Body of pancreas (tissue), 4 donors: Measurements from ENCODE around the gene FUT7. TPM values are rescaled to one million over a fixed set of nuclear protein-coding genes. Genes with fewer than 3 reads are reported as not detected.
A peak's percentile ranks its signal among the peaks of the same experiment; 100 is the strongest.

Experiments used
- ATAC-seq: fragments of 150-250 bp; one replicate; pipeline ENCODE4 v1.9.1; 2016
- DNase-seq, 4 donors: peaks; one replicate each; pipeline ENCODE4 v3.0.0-alpha.2; 2019
- H3K27ac ChIP-seq, 4 donors: fragments of 200-600 bp; sonication (generic); 1 replicate in 3 of 4; 2 replicates in 1 of 4; pipeline versions ENCODE4 v1.5.1 to v1.6.1; 2016 to 2019; ENCODE audit warnings: mild to moderate bottlenecking in 1 of 4, mixed read lengths in 1 of 4, moderate library complexity in 1 of 4
- H3K27me3 ChIP-seq, 2 donors: fragments of 200-600 bp; sonication (generic); one replicate each; pipeline ENCODE4 v1.6.0; 2016; ENCODE audit warnings: mild to moderate bottlenecking in 1 of 2
- H3K36me3 ChIP-seq, 2 donors: fragments of 200-600 bp; sonication (generic); replicated peaks in 1 of 2; 2 replicates each; pipeline ENCODE4 v1.5.1; 2016; ENCODE audit warnings: low read depth in 2 of 2; ENCODE audit not compliant: insufficient read depth in 1 of 2
- H3K4me1 ChIP-seq: fragments of 200-600 bp; sonication (generic); one replicate; pipeline ENCODE4 v1.6.0; 2016
- H3K4me3 ChIP-seq, 2 donors: fragments of 200-600 bp; sonication (generic); 1 replicate in 1 of 2; 2 replicates in 1 of 2; pipeline ENCODE4 v1.5.1; 2016 to 2019
- H3K9me3 ChIP-seq, 3 donors: fragments of 200-600 bp; sonication (generic); 1 replicate in 2 of 3; 2 replicates in 1 of 3; pipeline ENCODE4 v1.5.1; 2016
- POLR2A ChIP-seq, 3 donors: fragments of 450-650 bp; IDR thresholded peaks; one replicate each; pipeline ENCODE4 v1.6.1; 2016; ENCODE audit warnings: antibody characterized with exemption in 3 of 3, mild to moderate bottlenecking in 2 of 3
- WGBS, 2 donors: methylation state at CpG; one replicate each; pipeline ENCODE4 v1.1.5; 2017; 5-methylcytosine and 5-hydroxymethylcytosine counted together
- intact Hi-C: fragments of 100-400 bp; cut with DNase I; formaldehyde crosslinking; loops from one replicate; pipeline ENCODE4 v1.15.1; 2023
- total RNA-seq, 2 donors: library from RNA; depleted of rRNA; stranded (reverse); fragments of >200 nt; gene quantifications; one replicate each; pipeline ENCODE4 v1.1.0, GENCODE V29; 2016
- TF ChIP-seq, protein P1 (sequence below), 7 experiments: fragments of 450-650 bp in 4 of 7; fragments of 200-600 bp in 3 of 7; sonication (generic) in 3 of 7; IDR thresholded peaks; one replicate each; pipeline ENCODE4 v1.5.1; 2016 to 2019; ENCODE audit warnings: antibody characterized with exemption in 7 of 7

FUT7 gene
- total RNA-seq, 2 donors from 2014 or later = not detected

DNA sequence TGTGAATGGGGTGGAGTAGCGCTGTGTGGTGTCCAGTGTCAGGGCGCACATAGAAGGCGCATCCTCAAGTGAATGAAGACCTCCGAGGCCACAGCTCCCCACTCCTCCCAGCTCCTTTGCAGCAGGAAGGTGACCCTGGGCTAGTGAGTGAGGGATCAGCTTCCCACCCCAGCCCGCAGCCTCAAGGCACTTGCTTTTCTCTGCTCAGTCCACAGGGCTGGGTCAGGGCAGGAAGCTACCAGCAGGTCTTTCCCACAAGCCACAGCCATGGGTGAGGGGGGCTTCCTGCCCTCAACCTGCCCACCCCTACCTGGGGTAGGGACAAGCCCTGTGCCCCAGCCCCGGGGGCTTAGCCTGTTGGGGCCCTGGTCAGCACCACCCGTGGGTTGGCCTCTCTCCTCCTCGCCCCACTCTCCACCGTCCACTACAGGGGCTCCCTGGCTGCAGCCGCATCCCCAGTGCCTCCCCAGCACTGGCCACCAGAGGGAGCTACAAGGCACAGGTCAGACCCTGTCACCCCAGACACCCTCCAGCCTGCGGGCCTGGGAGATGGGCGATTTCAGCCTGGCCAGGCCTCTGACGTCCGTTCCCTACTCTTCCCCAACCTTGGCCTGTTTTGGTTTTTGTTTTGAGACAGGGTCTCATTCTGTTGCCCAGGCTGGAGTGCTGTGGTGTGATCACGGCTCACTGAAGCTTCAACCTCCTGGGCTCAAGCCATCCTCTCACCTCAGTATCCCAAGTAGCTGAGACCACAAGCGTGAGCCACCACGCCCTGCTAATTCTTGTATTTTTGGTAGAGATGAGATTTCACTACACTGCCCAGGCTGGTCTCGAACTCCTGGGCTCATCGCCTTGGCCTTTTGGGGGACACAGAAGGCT is 2.6 kb downstream of the FUT7 start:
- no peaks in the 10 kb centered on the region for H3K36me3 ChIP-seq
- H3K27ac ChIP-seq = peak overlapping the region in 3 of 4 donors; percentile 51 to 70 (median 59)
- WGBS, 2 donors = 20 to 25% methylated on average over 15 to 17 of the region's 19 CpGs
- DNase-seq (peak; percentile 76 to 82 (median 78)), ATAC-seq (peak; percentile 57)
- no peaks in the 10 kb centered on the region for H3K9me3 ChIP-seq
- H3K27me3 ChIP-seq = no peaks in the 10 kb centered on the region
- H3K4me3 ChIP-seq = no peak overlapping the region
- intact Hi-C loops = no loop called here
- no peak for TF ChIP-seq POLR2A (IDR thresholded peaks at IDR 0.05)
- TF ChIP-seq, protein P1, sequence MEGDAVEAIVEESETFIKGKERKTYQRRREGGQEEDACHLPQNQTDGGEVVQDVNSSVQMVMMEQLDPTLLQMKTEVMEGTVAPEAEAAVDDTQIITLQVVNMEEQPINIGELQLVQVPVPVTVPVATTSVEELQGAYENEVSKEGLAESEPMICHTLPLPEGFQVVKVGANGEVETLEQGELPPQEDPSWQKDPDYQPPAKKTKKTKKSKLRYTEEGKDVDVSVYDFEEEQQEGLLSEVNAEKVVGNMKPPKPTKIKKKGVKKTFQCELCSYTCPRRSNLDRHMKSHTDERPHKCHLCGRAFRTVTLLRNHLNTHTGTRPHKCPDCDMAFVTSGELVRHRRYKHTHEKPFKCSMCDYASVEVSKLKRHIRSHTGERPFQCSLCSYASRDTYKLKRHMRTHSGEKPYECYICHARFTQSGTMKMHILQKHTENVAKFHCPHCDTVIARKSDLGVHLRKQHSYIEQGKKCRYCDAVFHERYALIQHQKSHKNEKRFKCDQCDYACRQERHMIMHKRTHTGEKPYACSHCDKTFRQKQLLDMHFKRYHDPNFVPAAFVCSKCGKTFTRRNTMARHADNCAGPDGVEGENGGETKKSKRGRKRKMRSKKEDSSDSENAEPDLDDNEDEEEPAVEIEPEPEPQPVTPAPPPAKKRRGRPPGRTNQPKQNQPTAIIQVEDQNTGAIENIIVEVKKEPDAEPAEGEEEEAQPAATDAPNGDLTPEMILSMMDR (IDR thresholded peaks at IDR 0.05) = peak; percentile 71 to 93 (median 84)
- peaks cover 41% of the 10 kb centered on the region for H3K4me1 ChIP-seq

DNA sequence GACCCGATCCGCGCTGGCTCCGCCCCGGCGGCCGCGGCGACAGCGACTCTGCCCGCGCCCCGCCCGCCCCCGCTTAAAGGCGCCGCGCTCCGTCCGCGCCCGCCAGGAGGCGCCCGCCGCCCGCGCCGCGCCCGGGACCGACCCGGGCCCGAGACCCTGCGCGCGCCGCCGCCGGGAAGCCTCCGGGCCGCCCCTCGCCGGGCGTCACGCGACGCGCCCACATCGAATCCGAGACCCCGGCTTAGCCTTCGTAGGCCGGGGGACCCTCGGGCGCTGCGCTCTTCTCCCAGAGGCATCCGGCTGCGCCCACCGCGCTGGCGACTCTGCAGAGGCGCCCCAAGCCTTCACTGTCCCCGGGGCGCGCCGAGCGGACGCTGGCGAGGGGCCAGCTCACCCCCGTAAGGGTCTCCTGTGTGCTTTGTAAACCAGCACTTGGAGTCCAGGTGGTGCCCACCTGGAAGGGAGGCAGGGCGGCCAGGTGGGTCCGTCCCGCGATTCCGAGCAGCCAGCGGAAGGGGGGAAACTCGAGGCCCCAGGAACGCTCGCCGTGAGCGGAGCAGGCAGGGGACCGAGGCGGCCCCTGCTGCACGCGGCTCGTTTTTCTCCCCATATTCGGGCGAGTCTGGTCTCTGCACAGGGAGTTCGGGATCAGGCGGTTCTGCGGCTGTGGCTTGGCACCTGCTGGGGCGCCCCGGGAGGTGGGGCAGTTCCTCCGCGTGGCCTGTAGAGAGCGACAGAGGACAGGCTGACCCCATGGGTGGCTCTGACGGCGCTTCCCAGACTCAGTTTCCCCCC is 3.4 kb downstream of the FUT7 start:
- Histone ChIP-seq H3K9me3 (no peaks in the 10 kb centered on the region), H3K36me3 (no peaks in the 10 kb centered on the region), H3K4me3 (peak overlapping the region; percentile 51 to 62), H3K27ac (peak overlapping the region in 3 of 4 donors; percentile 51 to 70 (median 59)), H3K4me1 (peaks cover 41% of the 10 kb centered on the region), H3K27me3 (no peaks in the 10 kb centered on the region)
- DNase-seq (peak; percentile 72 to 83 (median 76)), ATAC-seq (peak; percentile 77)
- intact Hi-C loops = no loop called here
- no peak for TF ChIP-seq POLR2A (IDR thresholded peaks at IDR 0.05)
- TF ChIP-seq, protein P1 (IDR thresholded peaks at IDR 0.05) = peak in 5 of 7 experiments; percentile 9 to 87 (median 34)
- WGBS, 2 donors = 0 to 1% methylated on average over 4 to 61 of the region's 98 CpGs

DNA sequence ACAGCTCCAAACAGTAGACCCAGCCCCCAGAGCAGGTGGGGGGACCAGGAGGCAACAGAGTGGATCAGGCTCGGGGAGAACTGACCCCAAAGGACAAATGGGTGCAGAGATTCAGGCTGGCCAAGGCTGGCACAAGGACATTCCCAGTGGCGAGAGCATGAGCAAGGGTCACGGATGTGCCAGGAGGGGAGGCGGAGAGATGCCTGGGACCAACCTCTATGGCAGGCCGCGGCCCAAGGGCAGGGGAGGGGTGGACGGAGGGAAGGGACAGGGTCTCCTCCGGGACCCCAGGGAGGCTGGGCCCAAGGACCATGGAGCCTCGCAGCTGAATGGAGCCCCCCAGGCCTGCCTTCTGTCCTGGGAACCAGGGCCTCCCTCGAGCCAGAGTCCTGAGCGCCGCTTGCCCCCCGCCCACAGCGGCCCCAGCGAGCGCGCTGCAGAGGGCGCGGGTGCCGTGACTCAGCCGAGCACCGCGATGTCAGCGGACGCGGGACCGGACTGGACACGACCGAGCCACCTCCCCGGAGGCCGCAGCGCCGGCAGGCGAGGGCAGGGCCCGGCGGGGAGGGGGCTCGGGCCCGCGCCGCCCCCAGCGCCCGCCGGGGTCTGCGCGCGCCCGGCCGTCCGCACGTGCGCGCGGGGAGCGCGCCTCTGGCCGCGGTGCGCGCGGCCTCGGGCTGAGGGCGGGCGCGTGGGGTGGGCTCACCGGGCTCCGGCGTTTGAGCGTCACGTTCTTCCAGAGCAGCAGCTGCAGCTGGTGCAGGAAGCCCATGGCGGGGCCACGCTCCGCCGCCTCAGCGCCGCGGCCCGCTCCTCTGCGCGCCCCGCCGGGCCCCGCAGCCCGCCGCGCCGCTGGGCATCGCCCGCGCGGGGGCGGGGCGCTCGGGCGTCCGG is 4.3 kb downstream of the FUT7 start, which contains the start of gene ABCA2:
ABCA2 (minus strand) TSS at position 869 of the 894 bp plus-strand sequence; CDS start at position 772, 97 bp downstream.
- Histone ChIP-seq H3K27me3 (no peaks in the 10 kb centered on the region), H3K4me1 (peaks cover 41% of the 10 kb centered on the region), H3K36me3 (no peaks in the 10 kb centered on the region), H3K4me3 (peak within 1 kb of the TSS; percentile 51 to 62), H3K9me3 (no peaks in the 10 kb centered on the region), H3K27ac (peak within 1 kb of the TSS; percentile 39 to 70 (median 55))
- TF ChIP-seq POLR2A (IDR thresholded peaks at IDR 0.05) = no peak
- 4 to 21% methylated on average over 4 to 69 of the region's 95 CpGs for WGBS, 2 donors
- peak in 2 of 4 donors; percentile 39 to 47 for DNase-seq
- intact Hi-C loops = no loop called here
- ATAC-seq = peak; percentile 8

DNA sequence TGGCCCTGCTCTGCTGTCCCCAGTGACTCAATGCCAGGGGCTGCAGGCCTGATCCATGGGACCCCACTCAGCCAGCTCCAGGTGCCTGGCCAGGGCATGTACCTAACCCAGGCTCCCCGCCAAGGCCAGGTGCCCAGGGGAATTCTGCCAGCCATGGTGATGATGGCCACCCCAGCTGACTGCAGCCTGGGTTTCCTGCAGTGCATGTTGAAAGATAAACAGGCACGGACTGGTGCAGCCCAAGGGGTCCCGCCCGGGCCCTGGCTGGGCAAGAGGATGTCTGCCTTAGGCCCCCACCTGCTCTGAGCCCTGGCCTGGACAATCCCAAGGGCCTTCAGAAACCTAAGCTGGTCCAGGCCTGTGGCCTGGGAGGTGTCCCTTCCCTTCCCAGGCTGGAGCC is 5.1 kb downstream of the FUT7 start:
- Histone ChIP-seq H3K27me3 (no peaks in the 10 kb centered on the region), H3K36me3 (no peaks in the 10 kb centered on the region), H3K9me3 (no peaks in the 10 kb centered on the region), H3K4me3 (no peak overlapping the region), H3K27ac (peak overlapping the region; percentile 20 to 68 (median 48)), H3K4me1 (peaks cover 41% of the 10 kb centered on the region)
- TF ChIP-seq, protein P1 (IDR thresholded peaks at IDR 0.05) = no peak
- TF ChIP-seq POLR2A (IDR thresholded peaks at IDR 0.05) = no peak
- 19% methylated on average over 4 of the region's 4 CpGs; no CpG with 5 or more reads in 1 of the 2 donors for WGBS, 2 donors
- intact Hi-C loops = no loop called here
- ATAC-seq (peak; percentile 12), DNase-seq (peak; percentile 74 to 89 (median 84))
